Fibroblast of pulmonary artery (primary cell): ENCODE measurements around the gene MRPS7.

Source experiments
- DNase-seq: peaks from one replicate; pipeline ENCODE4 v3.0.0-alpha.2; 2010; ENCODE audit warnings: low read depth
- H3K4me3 ChIP-seq: replicated peaks from 2 replicates; pipeline ENCODE4 v1.5.1; 2011; ENCODE audit warnings: low read depth, mild to moderate bottlenecking, control low read depth, low read length, moderate library complexity
- TF ChIP-seq, protein P1 (sequence below): IDR thresholded peaks from 2 replicates; pipeline ENCODE4 v1.5.1; 2011; ENCODE audit warnings: mild to moderate bottlenecking, control low read depth, low read length, inconsistent platforms; ENCODE audit errors: missing control alignments

MRPS7 gene

DNA sequence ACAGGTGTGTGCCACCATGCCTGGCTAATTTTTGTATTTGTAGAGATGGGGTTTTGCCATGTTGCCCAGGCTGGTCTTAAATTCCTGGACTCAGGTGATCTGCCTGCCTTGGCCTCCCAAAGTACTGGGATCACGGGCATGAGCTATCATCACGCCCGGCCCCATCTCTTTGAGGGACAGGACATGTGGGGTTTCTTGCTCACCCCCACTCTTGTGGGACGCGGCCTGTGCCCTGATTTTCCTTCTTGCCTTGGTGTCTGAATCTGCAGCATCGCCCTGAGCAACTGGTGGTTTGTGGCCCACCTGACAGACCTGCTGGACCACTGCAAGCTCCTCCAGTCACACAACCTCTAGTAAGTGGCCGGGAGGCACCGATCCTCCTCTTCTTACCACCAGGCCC is 30.6 kb upstream of the MRPS7 start:
- TF ChIP-seq, protein P1, sequence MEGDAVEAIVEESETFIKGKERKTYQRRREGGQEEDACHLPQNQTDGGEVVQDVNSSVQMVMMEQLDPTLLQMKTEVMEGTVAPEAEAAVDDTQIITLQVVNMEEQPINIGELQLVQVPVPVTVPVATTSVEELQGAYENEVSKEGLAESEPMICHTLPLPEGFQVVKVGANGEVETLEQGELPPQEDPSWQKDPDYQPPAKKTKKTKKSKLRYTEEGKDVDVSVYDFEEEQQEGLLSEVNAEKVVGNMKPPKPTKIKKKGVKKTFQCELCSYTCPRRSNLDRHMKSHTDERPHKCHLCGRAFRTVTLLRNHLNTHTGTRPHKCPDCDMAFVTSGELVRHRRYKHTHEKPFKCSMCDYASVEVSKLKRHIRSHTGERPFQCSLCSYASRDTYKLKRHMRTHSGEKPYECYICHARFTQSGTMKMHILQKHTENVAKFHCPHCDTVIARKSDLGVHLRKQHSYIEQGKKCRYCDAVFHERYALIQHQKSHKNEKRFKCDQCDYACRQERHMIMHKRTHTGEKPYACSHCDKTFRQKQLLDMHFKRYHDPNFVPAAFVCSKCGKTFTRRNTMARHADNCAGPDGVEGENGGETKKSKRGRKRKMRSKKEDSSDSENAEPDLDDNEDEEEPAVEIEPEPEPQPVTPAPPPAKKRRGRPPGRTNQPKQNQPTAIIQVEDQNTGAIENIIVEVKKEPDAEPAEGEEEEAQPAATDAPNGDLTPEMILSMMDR = no peak
- DNase-seq = no peak
- no peak overlapping the region for H3K4me3 ChIP-seq

DNA sequence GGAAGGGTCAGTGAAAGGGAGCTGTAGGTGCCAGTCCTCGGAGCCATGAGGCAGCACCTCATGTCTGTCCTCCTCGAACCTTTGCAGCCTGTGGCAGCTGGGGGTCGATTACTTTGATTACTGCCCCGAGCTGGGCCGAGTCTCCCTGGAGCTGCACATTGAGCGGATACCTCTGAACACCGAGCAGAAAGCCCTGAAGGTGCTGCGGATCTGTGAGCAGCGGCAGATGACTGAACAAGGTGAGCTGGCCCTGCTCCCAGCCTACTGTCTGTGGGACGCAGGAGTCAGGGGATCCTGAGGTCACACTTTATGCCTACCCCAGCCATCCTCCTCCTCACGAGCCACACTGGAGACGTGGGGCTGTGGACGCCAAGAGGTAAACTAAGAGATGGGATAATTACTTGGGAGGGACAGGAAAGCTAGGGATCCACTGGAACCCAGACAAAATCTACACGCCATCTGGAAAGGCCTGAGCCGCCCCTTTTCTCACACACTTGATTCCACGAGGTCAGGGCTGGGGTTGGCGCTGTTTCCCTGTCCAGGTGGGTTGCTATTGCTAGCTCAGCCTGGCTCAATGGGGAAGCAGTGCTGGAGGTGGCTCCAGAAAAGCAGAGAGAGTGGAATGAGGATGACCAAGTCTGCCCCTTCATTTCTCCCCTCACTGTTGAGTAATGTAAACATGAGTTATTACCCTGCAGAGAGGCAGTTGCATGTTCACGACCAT is 29.8 kb upstream of the MRPS7 start:
- TF ChIP-seq, protein P1 = no peak
- DNase-seq = no peak
- H3K4me3 ChIP-seq = no peak overlapping the region

DNA sequence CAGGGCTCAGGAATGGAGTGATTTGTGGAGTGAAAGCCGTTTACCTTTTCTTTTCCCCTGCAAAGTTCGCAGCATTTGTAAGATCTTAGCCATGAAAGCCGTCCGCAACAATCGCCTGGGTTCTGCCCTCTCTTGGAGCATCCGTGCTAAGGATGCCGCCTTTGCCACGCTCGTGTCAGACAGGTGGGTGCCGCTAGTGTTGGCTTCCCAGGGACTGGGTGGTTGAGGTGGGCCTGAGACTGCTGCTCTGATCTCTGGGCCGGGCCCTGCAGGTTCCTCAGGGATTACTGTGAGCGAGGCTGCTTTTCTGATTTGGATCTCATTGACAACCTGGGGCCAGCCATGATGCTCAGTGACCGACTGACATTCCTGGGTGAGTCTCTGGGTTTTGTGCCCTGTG is 28.9 kb upstream of the MRPS7 start:
- no peak for DNase-seq
- H3K4me3 ChIP-seq = no peak overlapping the region
- TF ChIP-seq, protein P1 = no peak

DNA sequence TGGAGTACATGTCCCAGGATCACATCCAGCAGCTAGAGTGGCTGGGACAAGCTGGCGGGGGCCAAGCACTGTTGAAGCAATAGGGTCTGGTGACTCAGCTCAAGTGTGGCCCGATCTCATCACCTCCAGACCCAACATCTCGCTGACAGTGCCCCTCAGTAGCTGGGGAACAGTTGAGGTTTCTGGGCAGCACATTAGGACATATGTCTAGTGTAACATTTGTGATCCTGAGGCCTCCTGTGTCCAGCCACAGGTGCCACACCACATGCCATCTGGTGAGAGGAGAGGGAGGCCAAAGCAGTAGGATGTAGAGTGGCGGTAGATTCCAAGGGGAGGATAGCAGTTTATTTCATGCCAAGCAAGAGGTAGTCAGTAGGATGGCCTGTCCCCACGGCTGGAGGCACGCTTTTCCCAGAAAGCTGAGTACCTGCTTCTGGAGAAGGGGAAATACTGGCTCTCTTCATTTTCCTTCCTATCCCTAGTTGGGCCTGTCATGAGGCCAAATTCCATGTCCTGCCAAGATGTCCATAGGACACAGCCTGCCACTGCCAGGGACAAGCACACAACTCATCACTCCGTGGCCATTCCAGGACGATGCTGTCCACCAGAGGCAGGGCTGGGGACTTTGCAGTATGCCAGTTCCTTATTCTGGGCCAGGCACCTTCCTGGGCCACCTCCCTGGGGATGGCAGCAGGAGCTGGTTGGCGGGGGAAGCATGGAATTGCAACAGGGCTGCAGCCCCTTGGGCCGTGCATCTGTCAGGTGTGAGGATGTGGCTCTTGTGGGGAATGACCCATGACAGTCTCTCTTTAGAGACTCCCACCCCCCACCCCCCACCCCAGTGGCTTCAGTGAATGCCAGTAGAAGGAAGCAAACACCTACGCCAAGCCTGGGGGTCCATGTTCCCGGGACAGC is 24.3 kb upstream of the MRPS7 start:
- TF ChIP-seq, protein P1 = no peak
- no peak overlapping the region for H3K4me3 ChIP-seq
- DNase-seq = no peak

DNA sequence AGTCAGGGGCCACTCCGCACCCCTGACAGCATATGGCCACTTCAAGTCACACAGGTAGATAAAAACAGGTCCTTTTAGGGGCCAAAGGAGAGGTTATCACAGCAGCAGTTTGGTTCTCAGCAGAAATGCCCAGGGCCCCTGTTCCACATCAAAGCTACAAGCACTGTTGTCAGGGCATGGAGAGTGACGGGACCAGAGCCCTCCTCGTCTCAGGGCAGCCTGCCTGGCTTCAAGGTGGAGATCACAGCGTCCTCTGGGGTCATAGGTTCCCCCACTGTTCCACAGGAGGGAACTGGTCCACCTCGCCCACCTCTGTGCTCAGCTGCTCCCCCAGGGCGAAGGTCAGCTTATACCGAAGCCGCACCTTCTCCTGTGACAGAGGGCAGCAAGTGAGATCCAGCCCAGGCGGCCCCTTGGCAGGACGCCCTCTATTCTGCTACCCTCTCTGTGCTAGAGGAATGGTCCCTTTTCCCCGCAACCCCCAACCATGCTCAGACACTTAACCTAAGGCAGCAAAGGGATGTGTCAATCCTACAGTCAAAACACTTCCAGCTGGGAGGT is 23.6 kb upstream of the MRPS7 start:
- H3K4me3 ChIP-seq = no peak overlapping the region
- no peak for DNase-seq
- TF ChIP-seq, protein P1 = no peak

- peak; percentile 78 for DNase-seq
- TF ChIP-seq, protein P1 = peak; percentile 87
- H3K4me3 ChIP-seq = no peak overlapping the region
Observed at GRCh38 chr17:75238684-75239191, 22.9 kb upstream of the MRPS7 start.
